Keratinocyte (primary cell): ENCODE measurements around the gene NCK2.

Experiments
- EZH2 ChIP-seq: IDR thresholded peaks from one replicate; pipeline ENCODE4 v1.6.1; 2012; ENCODE audit warnings: inconsistent platforms, mild to moderate bottlenecking, low read length, moderate library complexity
- TF ChIP-seq, protein P1 (sequence below), 3 experiments: IDR thresholded peaks in 1 of 3; conservative IDR thresholded peaks in 1 of 3; optimal IDR thresholded peaks in 1 of 3; 2 replicates in 2 of 3; 3 replicates in 1 of 3; pipeline versions ENCODE3 to v1.5.1; 2011; ENCODE audit warnings: low read length in 3 of 3, mild to moderate bottlenecking in 3 of 3, moderate library complexity in 2 of 3, control low read depth in 1 of 3, inconsistent platforms in 1 of 3; ENCODE audit not compliant: insufficient read depth in 2 of 3; ENCODE audit errors: extremely low read depth in 1 of 3

DNA sequence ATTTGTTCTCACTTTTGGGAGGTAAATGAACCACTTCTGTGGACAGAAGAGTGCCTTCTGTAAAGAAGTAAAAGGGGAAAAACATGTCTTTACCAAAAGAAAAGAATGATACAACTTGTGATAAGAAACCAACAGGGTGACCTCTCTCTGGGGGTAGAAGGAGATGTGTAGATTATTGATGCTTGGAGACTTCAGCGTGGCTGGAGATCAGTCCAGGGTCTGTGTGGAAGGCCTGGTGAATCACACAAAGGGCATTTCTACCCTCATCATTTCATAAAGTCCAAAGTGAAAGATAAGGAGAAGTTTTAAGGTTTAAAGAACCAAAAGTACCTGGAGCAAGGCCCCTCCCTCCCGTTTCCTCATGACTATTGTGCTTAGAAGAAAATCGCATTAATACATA lies 142.5 kb downstream of the NCK2 start:
- TF ChIP-seq, protein P1, sequence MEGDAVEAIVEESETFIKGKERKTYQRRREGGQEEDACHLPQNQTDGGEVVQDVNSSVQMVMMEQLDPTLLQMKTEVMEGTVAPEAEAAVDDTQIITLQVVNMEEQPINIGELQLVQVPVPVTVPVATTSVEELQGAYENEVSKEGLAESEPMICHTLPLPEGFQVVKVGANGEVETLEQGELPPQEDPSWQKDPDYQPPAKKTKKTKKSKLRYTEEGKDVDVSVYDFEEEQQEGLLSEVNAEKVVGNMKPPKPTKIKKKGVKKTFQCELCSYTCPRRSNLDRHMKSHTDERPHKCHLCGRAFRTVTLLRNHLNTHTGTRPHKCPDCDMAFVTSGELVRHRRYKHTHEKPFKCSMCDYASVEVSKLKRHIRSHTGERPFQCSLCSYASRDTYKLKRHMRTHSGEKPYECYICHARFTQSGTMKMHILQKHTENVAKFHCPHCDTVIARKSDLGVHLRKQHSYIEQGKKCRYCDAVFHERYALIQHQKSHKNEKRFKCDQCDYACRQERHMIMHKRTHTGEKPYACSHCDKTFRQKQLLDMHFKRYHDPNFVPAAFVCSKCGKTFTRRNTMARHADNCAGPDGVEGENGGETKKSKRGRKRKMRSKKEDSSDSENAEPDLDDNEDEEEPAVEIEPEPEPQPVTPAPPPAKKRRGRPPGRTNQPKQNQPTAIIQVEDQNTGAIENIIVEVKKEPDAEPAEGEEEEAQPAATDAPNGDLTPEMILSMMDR (optimal IDR thresholded peaks at IDR 0.05 in 1 of 3, IDR thresholded peaks at IDR 0.05 in 1 of 3, conservative IDR thresholded peaks at IDR 0.05 in 1 of 3; ENCODE audit: extremely low read depth in 1 of 3, insufficient read depth in 2 of 3, low read length in 3 of 3) = no peak
- TF ChIP-seq EZH2 = no peak
